ENCODE measurements around the gene SMARCA1.

SMARCA1 gene

GRCh38 chrX:129427267-129427666 lies 96.0 kb downstream of the SMARCA1 start:
- Histone ChIP-seq H3K9ac (ENCODE audit: insufficient read length, low read depth) (no peak overlapping the region), H3K36me3 (ENCODE audit: insufficient read depth, insufficient read length, low read length) (peaks cover 6% of the 10 kb centered on the region), H3K4me3 (ENCODE audit: insufficient read length, low read depth) (no peak overlapping the region), H3K27me3 (ENCODE audit: insufficient read depth, insufficient read length) (no peaks in the 10 kb centered on the region), H3K9me3 (ENCODE audit: insufficient read depth, low read length) (no peaks in the 10 kb centered on the region), H3K4me1 (ENCODE audit: insufficient read depth, insufficient read length) (no peaks in the 10 kb centered on the region)
- TF ChIP-seq ZNF274 (IDR thresholded peaks at IDR 0.05; ENCODE audit: low read depth, low read length) (no peak), SUZ12 (IDR thresholded peaks at IDR 0.05; ENCODE audit: extremely low read depth, insufficient read depth, insufficient read length) (no peak), YY1 (IDR thresholded peaks at IDR 0.05; ENCODE audit: insufficient read depth, insufficient read length) (no peak)
- DNase-seq (ENCODE audit: low read depth, low spot score): no peak

- Histone ChIP-seq H3K9ac (ENCODE audit: insufficient read length, low read depth) (no peak overlapping the region), H3K36me3 (ENCODE audit: insufficient read depth, insufficient read length, low read length) (peaks cover 6% of the 10 kb centered on the region), H3K9me3 (ENCODE audit: insufficient read depth, low read length) (no peaks in the 10 kb centered on the region), H3K4me1 (ENCODE audit: insufficient read depth, insufficient read length) (no peaks in the 10 kb centered on the region), H3K4me3 (ENCODE audit: insufficient read length, low read depth) (no peak overlapping the region), H3K27me3 (ENCODE audit: insufficient read depth, insufficient read length) (no peaks in the 10 kb centered on the region)
- no peak for DNase-seq (ENCODE audit: low read depth, low spot score)
- TF ChIP-seq SUZ12 (IDR thresholded peaks at IDR 0.05; ENCODE audit: extremely low read depth, insufficient read depth, insufficient read length) (no peak), YY1 (IDR thresholded peaks at IDR 0.05; ENCODE audit: insufficient read depth, insufficient read length) (no peak), ZNF274 (IDR thresholded peaks at IDR 0.05; ENCODE audit: low read depth, low read length) (no peak)
Measured at GRCh38 chrX:129423191-129423590, 100.1 kb downstream of the SMARCA1 start.

GRCh38 chrX:129404670-129405008 lies 118.7 kb downstream of the SMARCA1 start:
- no peak for TF ChIP-seq ZNF274 (IDR thresholded peaks at IDR 0.05; ENCODE audit: low read depth, low read length)
- TF ChIP-seq SUZ12 (IDR thresholded peaks at IDR 0.05; ENCODE audit: extremely low read depth, insufficient read depth, insufficient read length): no peak
- TF ChIP-seq YY1 (IDR thresholded peaks at IDR 0.05; ENCODE audit: insufficient read depth, insufficient read length): no peak
- Histone ChIP-seq H3K36me3 (ENCODE audit: insufficient read depth, insufficient read length, low read length) (no peaks in the 10 kb centered on the region), H3K4me3 (ENCODE audit: insufficient read length, low read depth) (no peak overlapping the region), H3K9me3 (ENCODE audit: insufficient read depth, low read length) (no peaks in the 10 kb centered on the region), H3K4me1 (ENCODE audit: insufficient read depth, insufficient read length) (no peaks in the 10 kb centered on the region), H3K9ac (ENCODE audit: insufficient read length, low read depth) (no peak overlapping the region), H3K27me3 (ENCODE audit: insufficient read depth, insufficient read length) (no peaks in the 10 kb centered on the region)
- no peak for DNase-seq (ENCODE audit: low read depth, low spot score)

GRCh38 chrX:129403974-129404669 lies 119.2 kb downstream of the SMARCA1 start:
- Histone ChIP-seq H3K36me3 (ENCODE audit: insufficient read depth, insufficient read length, low read length) (no peaks in the 10 kb centered on the region), H3K9me3 (ENCODE audit: insufficient read depth, low read length) (no peaks in the 10 kb centered on the region), H3K9ac (ENCODE audit: insufficient read length, low read depth) (no peak overlapping the region), H3K4me1 (ENCODE audit: insufficient read depth, insufficient read length) (no peaks in the 10 kb centered on the region), H3K27me3 (ENCODE audit: insufficient read depth, insufficient read length) (no peaks in the 10 kb centered on the region), H3K4me3 (ENCODE audit: insufficient read length, low read depth) (no peak overlapping the region)
- TF ChIP-seq SUZ12 (IDR thresholded peaks at IDR 0.05; ENCODE audit: extremely low read depth, insufficient read depth, insufficient read length) (no peak), YY1 (IDR thresholded peaks at IDR 0.05; ENCODE audit: insufficient read depth, insufficient read length) (no peak), ZNF274 (IDR thresholded peaks at IDR 0.05; ENCODE audit: low read depth, low read length) (no peak)
- no peak for DNase-seq (ENCODE audit: low read depth, low spot score)

All from NT2/D1 (cell line).